Mucosa of descending colon (tissue), 3 donors: Measurements from ENCODE around the gene SHROOM1. TPM values are rescaled to one million over a fixed set of nuclear protein-coding genes. Genes with fewer than 3 reads are reported as not detected.
A peak's percentile ranks its signal among the peaks of the same experiment; 100 is the strongest.

Experiments used
- ATAC-seq: fragments of 200-7000 bp; cut with Tn5 transposase; one replicate; pipeline ENCODE4 v1.9.1; 2020; ENCODE audit warnings: mild to moderate bottlenecking, moderate library complexity
- DNase-seq, 3 donors: peaks; one replicate each; pipeline ENCODE4 v3.0.0-alpha.2; 2020
- H3K36me3 ChIP-seq: fragments of 200-600 bp; one replicate; pipeline ENCODE4 v1.8.0; 2021; ENCODE audit warnings: low read depth, mild to moderate bottlenecking
- H3K4me1 ChIP-seq: fragments of 200-600 bp; one replicate; pipeline ENCODE4 v1.8.0; 2021; ENCODE audit warnings: low read depth, mild to moderate bottlenecking
- H3K4me3 ChIP-seq: fragments of 200-600 bp; one replicate; pipeline ENCODE4 v1.8.0; 2021; ENCODE audit warnings: mild to moderate bottlenecking
- H3K9me3 ChIP-seq: fragments of 200-600 bp; one replicate; pipeline ENCODE4 v1.8.0; 2021; ENCODE audit warnings: mild to moderate bottlenecking
- intact Hi-C, 2 donors: fragments of 100-400 bp; cut with DNase I in 1 of 2; cut with micrococcal nuclease in 1 of 2; formaldehyde crosslinking; loops; one replicate each; pipeline versions ENCODE4 v1.11.0 to v1.11.1; 2022; cut with DNase I, micrococcal nuclease
- total RNA-seq, 3 donors: library from RNA; stranded (reverse); fragmentation: NEBNext Ultra II Directional in 2 of 3; extraction: Animal tissue kit (Norgen Biotek cat#: 25700) in 2 of 3; gene quantifications; one replicate each; pipeline versions ENCODE4 v1.2.1 to v1.2.4, GENCODE V29; 2021 to 2023
- TF ChIP-seq, protein P1 (sequence below): fragments of 200-600 bp; IDR thresholded peaks from one replicate; pipeline ENCODE4 v1.8.0; 2022; ENCODE audit warnings: antibody characterized with exemption, mild to moderate bottlenecking
- donor health status: DM: no; HTN: no; CAD: no; lungs with moderate emphysema.
- donor health status: DM: no; HTN: no; CAD: no.
- donor health status: DM: no; HTN: yes; CAD: no.

Gene SHROOM1
- total RNA-seq, 3 donors from 2014 or later: 37.3 to 93.5 (median 63.0) TPM

DNA sequence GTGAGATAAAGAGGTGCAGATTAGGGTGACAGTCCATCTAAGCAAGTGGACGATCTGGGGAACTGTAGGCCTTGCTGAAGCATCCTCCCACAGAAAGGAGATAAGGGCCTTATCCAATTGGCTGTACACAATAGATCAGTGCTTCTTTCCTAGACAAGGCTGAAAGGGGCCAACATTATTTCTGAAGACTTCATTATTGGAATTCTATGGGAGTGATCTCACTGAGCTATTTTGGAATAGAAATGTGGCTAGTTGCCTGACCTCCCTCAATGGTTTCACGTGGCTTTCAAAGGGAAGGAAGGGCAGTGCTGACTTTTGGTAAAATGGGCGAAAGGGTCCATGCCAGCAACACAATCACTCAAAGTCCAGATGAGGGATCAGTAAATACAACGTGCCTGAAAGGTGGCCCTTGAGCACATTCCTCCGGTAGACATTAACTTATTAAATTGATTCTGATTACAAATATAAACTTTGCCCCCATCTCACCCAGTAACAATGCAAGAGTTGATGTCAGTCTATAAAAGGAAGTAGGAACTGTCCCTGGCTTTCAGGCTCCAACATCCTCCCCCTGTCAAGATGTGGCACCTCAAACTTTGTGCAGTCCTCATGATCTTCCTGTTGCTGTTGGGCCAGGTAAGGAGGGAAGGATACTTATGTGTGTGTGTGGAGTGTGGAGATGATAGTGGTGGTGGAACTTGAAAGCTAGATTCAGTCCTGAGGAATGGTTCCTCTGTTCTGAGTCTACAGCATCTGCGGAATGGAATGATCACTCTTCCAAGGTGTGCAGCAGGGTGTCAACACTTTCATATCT, 42.9 kb upstream of the SHROOM1 start, which contains the start of gene LEAP2:
Gene LEAP2 (plus strand): TSS at position 550 of the 811 bp plus-strand sequence. CDS start 27 bp downstream, at position 577.
- Histone ChIP-seq H3K4me1 (peaks cover 11% of the 10 kb centered on the region), H3K9me3 (no peaks in the 10 kb centered on the region), H3K36me3 (no peaks in the 10 kb centered on the region), H3K4me3 (no peak within 1 kb of the TSS)
- TF ChIP-seq, protein P1, sequence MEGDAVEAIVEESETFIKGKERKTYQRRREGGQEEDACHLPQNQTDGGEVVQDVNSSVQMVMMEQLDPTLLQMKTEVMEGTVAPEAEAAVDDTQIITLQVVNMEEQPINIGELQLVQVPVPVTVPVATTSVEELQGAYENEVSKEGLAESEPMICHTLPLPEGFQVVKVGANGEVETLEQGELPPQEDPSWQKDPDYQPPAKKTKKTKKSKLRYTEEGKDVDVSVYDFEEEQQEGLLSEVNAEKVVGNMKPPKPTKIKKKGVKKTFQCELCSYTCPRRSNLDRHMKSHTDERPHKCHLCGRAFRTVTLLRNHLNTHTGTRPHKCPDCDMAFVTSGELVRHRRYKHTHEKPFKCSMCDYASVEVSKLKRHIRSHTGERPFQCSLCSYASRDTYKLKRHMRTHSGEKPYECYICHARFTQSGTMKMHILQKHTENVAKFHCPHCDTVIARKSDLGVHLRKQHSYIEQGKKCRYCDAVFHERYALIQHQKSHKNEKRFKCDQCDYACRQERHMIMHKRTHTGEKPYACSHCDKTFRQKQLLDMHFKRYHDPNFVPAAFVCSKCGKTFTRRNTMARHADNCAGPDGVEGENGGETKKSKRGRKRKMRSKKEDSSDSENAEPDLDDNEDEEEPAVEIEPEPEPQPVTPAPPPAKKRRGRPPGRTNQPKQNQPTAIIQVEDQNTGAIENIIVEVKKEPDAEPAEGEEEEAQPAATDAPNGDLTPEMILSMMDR: no peak
- ATAC-seq: peak; percentile 76
- intact Hi-C loops: no loop called here
- peak in 1 of 3 donors; percentile 26 for DNase-seq

GRCh38 chr5:132872788-132873118, 42.3 kb upstream of the SHROOM1 start:
- ATAC-seq (no peak), DNase-seq (no peak)
- no peak overlapping the region for H3K4me3 ChIP-seq
- TF ChIP-seq, protein P1: no peak
- no peaks in the 10 kb centered on the region for H3K36me3 ChIP-seq
- H3K9me3 ChIP-seq: no peaks in the 10 kb centered on the region
- peaks cover 11% of the 10 kb centered on the region for H3K4me1 ChIP-seq
- intact Hi-C loops: no loop called here

GRCh38 chr5:132871459-132872284, 41.2 kb upstream of the SHROOM1 start:
- Histone ChIP-seq H3K9me3 (no peaks in the 10 kb centered on the region), H3K4me1 (peaks cover 16% of the 10 kb centered on the region), H3K4me3 (no peak overlapping the region), H3K36me3 (no peaks in the 10 kb centered on the region)
- ATAC-seq (no peak), DNase-seq (no peak)
- intact Hi-C loops: no loop called here
- TF ChIP-seq, protein P1: no peak

DNA sequence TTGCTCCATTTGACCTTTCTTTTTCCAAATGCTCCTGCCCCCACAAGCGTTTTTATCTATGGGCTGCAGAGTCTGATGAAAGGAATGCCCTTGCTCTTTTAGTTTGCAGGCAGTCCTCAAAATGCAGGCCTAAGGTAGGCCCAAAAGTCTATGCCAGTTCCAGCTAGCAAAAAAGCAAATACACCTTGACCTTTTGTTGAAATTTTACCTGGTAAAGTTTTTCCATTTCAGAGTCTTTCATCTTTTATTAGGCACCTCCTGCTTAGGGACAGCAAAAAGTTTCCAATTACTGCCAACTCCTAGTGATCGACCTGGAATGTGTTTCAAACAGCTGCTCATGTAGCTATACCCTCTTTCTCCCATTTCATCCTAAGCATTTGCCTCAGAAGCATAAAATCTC, 40.4 kb upstream of the SHROOM1 start:
- no peak overlapping the region for H3K4me3 ChIP-seq
- H3K36me3 ChIP-seq: no peaks in the 10 kb centered on the region
- intact Hi-C loops: no loop called here
- TF ChIP-seq, protein P1: no peak
- DNase-seq (no peak), ATAC-seq (no peak)
- peaks cover 18% of the 10 kb centered on the region for H3K4me1 ChIP-seq
- no peaks in the 10 kb centered on the region for H3K9me3 ChIP-seq

- H3K4me1 ChIP-seq: peaks cover 22% of the 10 kb centered on the region
- intact Hi-C loops: no loop called here
These were observed 38.3 kb upstream of the SHROOM1 start for GRCh38 chr5:132868754-132869153.

More at GRCh38 chr5:132868754-132869153, 38.3 kb upstream of the SHROOM1 start:
- TF ChIP-seq, protein P1: no peak
- Histone ChIP-seq H3K4me3 (no peak overlapping the region), H3K36me3 (no peaks in the 10 kb centered on the region), H3K9me3 (no peaks in the 10 kb centered on the region)
- ATAC-seq (no peak), DNase-seq (no peak)
